CD1c-positive myeloid dendritic cell (primary cell): ENCODE results near the gene SULT4A1.
A peak's percentile ranks its signal among the peaks of the same experiment; 100 is the strongest.
"Not testable (repeated sequence)": the region's sequence is repeated elsewhere in the genome, so short reads cannot be mapped to it uniquely, and the experiment has no call there.

Experiments used
- DNase-seq: peaks from one replicate; pipeline ENCODE4 v3.0.0-alpha.2; 2016; ENCODE audit errors: extremely low spot score

SULT4A1 gene

GRCh38 chr22:43886231-43886630 is 23.9 kb upstream of the SULT4A1 start:
- no peak for DNase-seq

- no peak for DNase-seq
Observed at GRCh38 chr22:43885786-43886185, 23.5 kb upstream of the SULT4A1 start.

GRCh38 chr22:43885319-43885671 is 23.0 kb upstream of the SULT4A1 start:
- DNase-seq: no peak

- DNase-seq: peak; percentile 46
Observed at GRCh38 chr22:43884600-43885318, 22.4 kb upstream of the SULT4A1 start.

- DNase-seq: no peak
Observed at GRCh38 chr22:43883719-43884415, 21.6 kb upstream of the SULT4A1 start.

GRCh38 chr22:43883012-43883661 is 20.8 kb upstream of the SULT4A1 start:
- peak; percentile 56 for DNase-seq

GRCh38 chr22:43882122-43882767 is 19.9 kb upstream of the SULT4A1 start:
- no peak for DNase-seq

- no peak for DNase-seq
Observed at GRCh38 chr22:43881091-43882061, 19.1 kb upstream of the SULT4A1 start.

GRCh38 chr22:43880541-43880991 is 18.3 kb upstream of the SULT4A1 start:
- DNase-seq: no peak

- no peak for DNase-seq
Observed at GRCh38 chr22:43879901-43880540, 17.7 kb upstream of the SULT4A1 start.

- DNase-seq: no peak
Observed at GRCh38 chr22:43878831-43879550, 16.7 kb upstream of the SULT4A1 start.

- no peak for DNase-seq
Observed at GRCh38 chr22:43878079-43878795, 15.9 kb upstream of the SULT4A1 start.

- no peak for DNase-seq
Observed at GRCh38 chr22:43876866-43877509, 14.7 kb upstream of the SULT4A1 start.

GRCh38 chr22:43869799-43870198 is 7.5 kb upstream of the SULT4A1 start:
- no peak for DNase-seq

- DNase-seq: not testable (repeated sequence)
Observed at GRCh38 chr22:43869001-43869400, 6.7 kb upstream of the SULT4A1 start.

- DNase-seq: peak; percentile 54
Observed at GRCh38 chr22:43867839-43868635, 5.7 kb upstream of the SULT4A1 start.

- no peak for DNase-seq
Observed at GRCh38 chr22:43862882-43863202, 529 bp upstream of the SULT4A1 start.

- no peak for DNase-seq
Observed at GRCh38 chr22:43861529-43861928, 784 bp downstream of the SULT4A1 start.
